HFFc6 (cell line): Measurements from ENCODE around the gene BEND3. TPM values are rescaled to one million over a fixed set of nuclear protein-coding genes. Genes with fewer than 3 reads are reported as not detected.

Experiments used
- DNase-seq: peaks from one replicate; pipeline ENCODE4 v3.0.0-alpha.2; 2018
- H3K27ac Mint-ChIP-seq: 2 replicates; pipeline ENCODE4 v1.8.0; 2020; ENCODE audit warnings: mild to moderate bottlenecking, mixed read lengths
- H3K27me3 Mint-ChIP-seq: 2 replicates; pipeline ENCODE4 v1.8.0; 2021; ENCODE audit warnings: mild to moderate bottlenecking, moderate library complexity, mixed read lengths; ENCODE audit not compliant: insufficient read depth
- H3K36me3 Mint-ChIP-seq: 2 replicates; pipeline ENCODE4 v1.8.0; 2021; ENCODE audit warnings: low read depth, mixed read lengths
- H3K4me1 Mint-ChIP-seq: 2 replicates; pipeline ENCODE4 v1.8.0; 2020; ENCODE audit warnings: low read depth, mixed read lengths
- H3K4me3 Mint-ChIP-seq: 2 replicates; pipeline ENCODE4 v1.8.0; 2020; ENCODE audit warnings: mild to moderate bottlenecking, moderate library complexity, mixed read lengths
- H3K9me3 Mint-ChIP-seq: 2 replicates; pipeline ENCODE4 v1.8.0; 2020; ENCODE audit warnings: mild to moderate bottlenecking, mixed read lengths
- total RNA-seq, 6 experiments: library from RNA; stranded (reverse); fragmentation: NEBNext Ultra II Directional; extraction: Animal tissue kit (Norgen Biotek cat#: 25700); gene quantifications; 2 replicates in 1 of 6; 3 replicates in 5 of 6; pipeline ENCODE4 v1.2.3, GENCODE V29; 2021
- TF ChIP-seq, protein P1 (sequence below): fragments of 200-600 bp; sonication (generic); IDR thresholded peaks from 2 replicates; pipeline ENCODE4 v1.5.0; 2021; ENCODE audit warnings: antibody characterized with exemption, mild to moderate bottlenecking

Gene BEND3
- total RNA-seq, 6 experiments from 2014 or later, result 1.9 to 2.3 (median 2.1) TPM

- peaks cover 2% of the 10 kb centered on the region for H3K27me3 Mint-ChIP-seq
- no peak for DNase-seq
- TF ChIP-seq, protein P1, sequence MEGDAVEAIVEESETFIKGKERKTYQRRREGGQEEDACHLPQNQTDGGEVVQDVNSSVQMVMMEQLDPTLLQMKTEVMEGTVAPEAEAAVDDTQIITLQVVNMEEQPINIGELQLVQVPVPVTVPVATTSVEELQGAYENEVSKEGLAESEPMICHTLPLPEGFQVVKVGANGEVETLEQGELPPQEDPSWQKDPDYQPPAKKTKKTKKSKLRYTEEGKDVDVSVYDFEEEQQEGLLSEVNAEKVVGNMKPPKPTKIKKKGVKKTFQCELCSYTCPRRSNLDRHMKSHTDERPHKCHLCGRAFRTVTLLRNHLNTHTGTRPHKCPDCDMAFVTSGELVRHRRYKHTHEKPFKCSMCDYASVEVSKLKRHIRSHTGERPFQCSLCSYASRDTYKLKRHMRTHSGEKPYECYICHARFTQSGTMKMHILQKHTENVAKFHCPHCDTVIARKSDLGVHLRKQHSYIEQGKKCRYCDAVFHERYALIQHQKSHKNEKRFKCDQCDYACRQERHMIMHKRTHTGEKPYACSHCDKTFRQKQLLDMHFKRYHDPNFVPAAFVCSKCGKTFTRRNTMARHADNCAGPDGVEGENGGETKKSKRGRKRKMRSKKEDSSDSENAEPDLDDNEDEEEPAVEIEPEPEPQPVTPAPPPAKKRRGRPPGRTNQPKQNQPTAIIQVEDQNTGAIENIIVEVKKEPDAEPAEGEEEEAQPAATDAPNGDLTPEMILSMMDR, result no peak
- no peaks in the 10 kb centered on the region for H3K36me3 Mint-ChIP-seq
- no peak overlapping the region for H3K27ac Mint-ChIP-seq
- peaks cover 24% of the 10 kb centered on the region for H3K4me1 Mint-ChIP-seq
- H3K9me3 Mint-ChIP-seq, result no peaks in the 10 kb centered on the region
- H3K4me3 Mint-ChIP-seq, result no peak overlapping the region
Measured at GRCh38 chr6:107059606-107060005, 55.7 kb downstream of the BEND3 start.

GRCh38 chr6:107057679-107058078 lies 57.6 kb downstream of the BEND3 start:
- no peak overlapping the region for H3K27ac Mint-ChIP-seq
- no peaks in the 10 kb centered on the region for H3K9me3 Mint-ChIP-seq
- TF ChIP-seq, protein P1, result no peak
- peaks cover 21% of the 10 kb centered on the region; the same call in 1 of the 2 replicates for H3K4me1 Mint-ChIP-seq
- H3K27me3 Mint-ChIP-seq, result peaks cover 2% of the 10 kb centered on the region
- no peak overlapping the region for H3K4me3 Mint-ChIP-seq
- no peaks in the 10 kb centered on the region for H3K36me3 Mint-ChIP-seq
- DNase-seq, result no peak

DNA sequence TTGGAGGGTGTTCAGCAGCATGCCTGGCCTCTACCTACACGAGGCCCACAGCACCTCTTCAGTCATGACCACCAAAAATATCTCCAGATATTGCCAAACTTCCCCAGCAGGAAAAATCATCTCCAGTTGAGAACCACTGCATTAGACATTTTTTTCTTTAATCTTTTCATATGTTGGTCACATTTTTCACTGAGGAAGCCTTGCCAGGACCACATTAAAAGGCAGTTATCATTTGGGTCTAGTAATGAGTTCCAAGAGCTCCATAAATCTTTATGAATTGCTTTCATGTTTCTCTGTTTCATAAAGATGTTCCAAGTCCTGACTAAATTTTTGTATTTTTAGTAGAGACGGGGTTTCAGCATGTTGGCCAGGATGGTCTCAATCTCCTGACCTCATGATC lies 58.5 kb downstream of the BEND3 start:
- Mint-ChIP-seq H3K27ac (no peak overlapping the region), H3K9me3 (no peaks in the 10 kb centered on the region), H3K4me1 (peaks cover 19% of the 10 kb centered on the region; the same call in 1 of the 2 replicates), H3K27me3 (peaks cover 2% of the 10 kb centered on the region), H3K36me3 (no peaks in the 10 kb centered on the region), H3K4me3 (no peak overlapping the region)
- no peak for DNase-seq
- TF ChIP-seq, protein P1, result no peak

DNA sequence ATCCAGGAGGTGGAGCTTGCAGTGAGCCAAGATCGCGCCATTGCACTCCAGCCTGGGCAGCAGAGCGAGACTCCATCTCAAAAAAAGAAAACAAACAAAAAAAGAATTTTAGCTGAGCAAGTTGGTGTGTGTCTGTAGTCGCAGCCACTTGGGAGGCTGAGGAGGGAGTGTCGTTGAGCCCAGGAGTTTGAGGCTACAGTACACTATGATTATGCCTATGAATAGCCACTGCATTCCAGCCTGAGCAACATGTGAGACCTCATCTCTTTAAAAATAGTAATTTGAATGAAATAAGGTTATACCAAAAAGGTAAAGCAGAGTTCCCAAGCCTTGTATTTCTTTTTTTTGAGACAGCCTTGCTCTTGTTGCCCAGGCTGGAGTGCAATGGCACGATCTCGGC lies 67.5 kb downstream of the BEND3 start:
- H3K9me3 Mint-ChIP-seq, result no peaks in the 10 kb centered on the region
- H3K36me3 Mint-ChIP-seq, result peaks cover 9% of the 10 kb centered on the region
- no peaks in the 10 kb centered on the region for H3K27me3 Mint-ChIP-seq
- no peak for DNase-seq
- no peak overlapping the region for H3K4me3 Mint-ChIP-seq
- TF ChIP-seq, protein P1, result no peak
- H3K4me1 Mint-ChIP-seq, result no peaks in the 10 kb centered on the region
- H3K27ac Mint-ChIP-seq, result no peak overlapping the region

DNA sequence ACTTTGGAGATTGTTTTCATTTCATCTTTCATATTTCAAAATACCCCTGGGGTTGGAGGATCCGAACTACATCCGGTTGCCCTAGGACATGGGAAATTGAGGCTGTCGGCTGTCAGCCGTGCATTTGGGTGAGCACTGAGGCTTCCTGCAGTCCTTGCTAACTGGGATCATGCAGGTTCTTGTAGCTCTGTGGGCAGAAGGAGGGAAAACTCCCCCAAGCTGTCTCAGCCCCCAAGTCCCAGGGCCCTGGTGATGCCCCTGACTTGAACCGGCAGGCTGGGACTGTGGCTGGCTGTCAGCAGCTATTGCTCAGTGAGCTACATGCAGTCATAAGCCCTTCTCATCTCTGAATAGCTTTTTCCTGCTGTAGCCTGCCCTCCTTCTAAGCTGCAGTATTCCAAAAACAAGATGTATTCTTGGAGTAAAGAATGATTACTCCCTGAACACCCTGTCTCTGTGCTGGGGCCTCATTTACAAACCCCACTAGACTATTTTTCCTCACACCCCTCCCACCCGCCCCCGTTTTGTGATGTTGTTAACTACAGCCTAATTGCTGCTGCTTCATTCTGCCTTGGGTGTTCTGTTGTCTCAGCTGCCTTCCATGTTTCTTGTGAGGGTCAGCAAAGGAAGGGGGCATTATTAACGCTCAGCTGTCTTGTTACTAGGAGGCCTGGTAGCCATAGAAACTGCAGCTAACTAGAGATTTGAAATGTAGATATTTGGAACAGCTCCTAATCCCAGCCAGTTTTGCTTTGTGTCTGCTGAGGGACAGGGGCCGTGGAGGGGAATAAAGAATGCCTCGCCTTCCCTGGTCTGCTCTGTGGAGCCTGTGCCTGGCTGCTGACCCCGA lies 69.3 kb downstream of the BEND3 start:
- no peak overlapping the region for H3K4me3 Mint-ChIP-seq
- no peak for DNase-seq
- H3K9me3 Mint-ChIP-seq, result no peaks in the 10 kb centered on the region
- no peaks in the 10 kb centered on the region for H3K27me3 Mint-ChIP-seq
- H3K27ac Mint-ChIP-seq, result no peak overlapping the region
- TF ChIP-seq, protein P1, result no peak
- H3K4me1 Mint-ChIP-seq, result no peaks in the 10 kb centered on the region
- H3K36me3 Mint-ChIP-seq, result peaks cover 5% of the 10 kb centered on the region
